A549 (cell line): ENCODE data around the gene NAV2.

Source experiments
- CEBPB ChIP-seq, 2 experiments: fragments of >200 bp in 1 of 2; sonication (Bioruptor Twin) in 1 of 2; formaldehyde crosslinking in 1 of 2; IDR thresholded peaks; 2 replicates each; pipeline ENCODE4 v1.6.1; 2012 to 2016
- EP300 ChIP-seq, 2 experiments: fragments of >200 bp; sonication (Bioruptor Twin); formaldehyde crosslinking; IDR thresholded peaks; 2 replicates in 1 of 2; 3 replicates in 1 of 2; pipeline ENCODE4 v1.6.1; 2016 to 2017
- ZSCAN20 ChIP-seq: fragments of 250-450 bp; sonication (Bioruptor Pico); IDR thresholded peaks from 2 replicates; pipeline ENCODE4 v1.8.0; 2022; ENCODE audit warnings: mild to moderate bottlenecking, moderate library complexity
- TF ChIP-seq, protein P1 (sequence below): fragments of >200 bp; sonication (Bioruptor Twin); formaldehyde crosslinking; IDR thresholded peaks from 3 replicates; pipeline ENCODE4 v1.5.1; 2016

- TF ChIP-seq CEBPB (IDR thresholded peaks at IDR 0.05) (no peak), EP300 (IDR thresholded peaks at IDR 0.05) (no peak), ZSCAN20 (CRISPR knock-in tag) (no peak)
- TF ChIP-seq, protein P1, sequence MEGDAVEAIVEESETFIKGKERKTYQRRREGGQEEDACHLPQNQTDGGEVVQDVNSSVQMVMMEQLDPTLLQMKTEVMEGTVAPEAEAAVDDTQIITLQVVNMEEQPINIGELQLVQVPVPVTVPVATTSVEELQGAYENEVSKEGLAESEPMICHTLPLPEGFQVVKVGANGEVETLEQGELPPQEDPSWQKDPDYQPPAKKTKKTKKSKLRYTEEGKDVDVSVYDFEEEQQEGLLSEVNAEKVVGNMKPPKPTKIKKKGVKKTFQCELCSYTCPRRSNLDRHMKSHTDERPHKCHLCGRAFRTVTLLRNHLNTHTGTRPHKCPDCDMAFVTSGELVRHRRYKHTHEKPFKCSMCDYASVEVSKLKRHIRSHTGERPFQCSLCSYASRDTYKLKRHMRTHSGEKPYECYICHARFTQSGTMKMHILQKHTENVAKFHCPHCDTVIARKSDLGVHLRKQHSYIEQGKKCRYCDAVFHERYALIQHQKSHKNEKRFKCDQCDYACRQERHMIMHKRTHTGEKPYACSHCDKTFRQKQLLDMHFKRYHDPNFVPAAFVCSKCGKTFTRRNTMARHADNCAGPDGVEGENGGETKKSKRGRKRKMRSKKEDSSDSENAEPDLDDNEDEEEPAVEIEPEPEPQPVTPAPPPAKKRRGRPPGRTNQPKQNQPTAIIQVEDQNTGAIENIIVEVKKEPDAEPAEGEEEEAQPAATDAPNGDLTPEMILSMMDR = no peak
Measured at GRCh38 chr11:19845626-19846025, 133.0 kb downstream of the NAV2 start.
